Stomach (tissue), 9 donors: ENCODE measurements around the gene FERMT3. TPM values are rescaled to one million over a fixed set of nuclear protein-coding genes. Genes with fewer than 3 reads are reported as not detected.
A peak's percentile ranks its signal among the peaks of the same experiment; 100 is the strongest.

Experiments
- DNase-seq, 2 donors: peaks; one replicate each; pipeline versions ENCODE4 v3.0.0 to v3.0.0-alpha.2; 2013 to 2019
- H3K27ac ChIP-seq, 5 donors: fragments of 200-600 bp in 4 of 5; sonication (generic) in 4 of 5; one replicate each; pipeline ENCODE4 v1.5.1; 2013 to 2019; ENCODE audit warnings: mild to moderate bottlenecking in 1 of 5, moderate library complexity in 1 of 5
- H3K27me3 ChIP-seq, 3 donors: fragments of 200-600 bp; sonication (generic); one replicate each; pipeline ENCODE4 v1.5.1; 2017 to 2019; ENCODE audit warnings: mixed run types in 1 of 3
- H3K36me3 ChIP-seq, 4 donors: fragments of 200-600 bp; sonication (generic); 1 replicate in 3 of 4; 2 replicates in 1 of 4; pipeline ENCODE4 v1.5.1; 2016 to 2019
- H3K4me1 ChIP-seq, 4 donors: fragments of 200-600 bp; sonication (generic); one replicate each; pipeline ENCODE4 v1.5.1; 2016 to 2019
- H3K4me3 ChIP-seq, 4 donors: fragments of 200-600 bp; sonication (generic) in 3 of 4; one replicate each; pipeline ENCODE4 v1.5.1; 2016 to 2019; ENCODE audit warnings: mild to moderate bottlenecking in 1 of 4
- H3K9me3 ChIP-seq, 4 donors: fragments of 200-600 bp; sonication (generic); one replicate each; pipeline ENCODE4 v1.5.1; 2016 to 2019
- EP300 ChIP-seq: sonication (generic); formaldehyde crosslinking; IDR thresholded peaks from one replicate; pipeline ENCODE4 v1.6.1; 2017; ENCODE audit warnings: antibody characterized with exemption
- POLR2A ChIP-seq, 4 donors: fragments of 450-650 bp; IDR thresholded peaks; one replicate each; pipeline ENCODE4 v1.6.1; 2016; ENCODE audit warnings: antibody characterized with exemption in 4 of 4, control low read depth in 2 of 4, mild to moderate bottlenecking in 1 of 4, moderate library complexity in 1 of 4
- POLR2AphosphoS5 ChIP-seq, 3 donors: sonication (generic); formaldehyde crosslinking; IDR thresholded peaks; one replicate each; pipeline ENCODE4 v1.6.1; 2016; ENCODE audit warnings: antibody characterized with exemption in 3 of 3
- WGBS, 5 donors: extraction: QIAGEN DNeasy Blood & Tissue Kit in 3 of 5; methylation state at CpG; one replicate each; pipeline versions ENCODE4 v1.1.5 to v1.1.7; 2013 to 2018; 5-methylcytosine and 5-hydroxymethylcytosine counted together
- intact Hi-C: fragments of 100-400 bp; cut with DNase I; formaldehyde crosslinking; loops from one replicate; pipeline ENCODE4 v1.15.1; 2023; ENCODE audit warnings: low total_unique reads
- polyA plus RNA-seq, 3 donors: library from polyadenylated mRNA; stranded (reverse); fragments of 200-250 nt; gene quantifications; one replicate each; pipeline ENCODE4 v1.2.3, GENCODE V29; 2013
- total RNA-seq, 5 donors: library from RNA; depleted of rRNA; stranded (reverse); fragments of >200 nt; gene quantifications; one replicate each; pipeline versions ENCODE4 v1.1.0 to v1.2.3, GENCODE V29; 2014 to 2016
- TF ChIP-seq, protein P1 (sequence below), 7 experiments: fragments of 450-650 bp in 4 of 7; fragments of 200-600 bp in 3 of 7; sonication (generic) in 3 of 7; IDR thresholded peaks; one replicate each; pipeline ENCODE4 v1.5.1; 2016 to 2019; ENCODE audit warnings: antibody characterized with exemption in 7 of 7, control low read depth in 2 of 7, mild to moderate bottlenecking in 1 of 7
- donor health status: healthy with polysubstance abuse.
- donor health status: Bipolar disorder and iron deficiency.
- donor health status: healthy.

Gene FERMT3
- total and polyA plus RNA-seq, 8 donors, result 11.9 to 31.9 (median 18.7) TPM

DNA sequence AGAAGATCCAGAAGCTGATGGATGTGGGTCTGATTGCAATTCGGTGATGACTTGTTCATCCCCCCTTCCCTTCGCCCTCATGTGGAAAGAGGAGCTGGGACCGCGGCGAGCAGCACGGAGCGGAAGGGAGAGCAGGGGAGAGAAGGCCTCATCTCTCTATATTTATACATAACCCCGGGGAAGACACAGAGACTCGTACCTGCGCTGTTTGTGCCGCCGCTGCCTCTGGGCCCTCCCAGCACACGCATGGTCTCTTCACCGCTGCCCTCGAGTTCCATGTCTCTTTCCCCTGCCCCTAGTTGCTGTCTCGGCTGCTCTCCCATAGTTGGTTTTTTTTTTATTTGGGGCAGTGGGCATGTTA, 2.5 kb upstream of the FERMT3 start:
- TF ChIP-seq, protein P1, sequence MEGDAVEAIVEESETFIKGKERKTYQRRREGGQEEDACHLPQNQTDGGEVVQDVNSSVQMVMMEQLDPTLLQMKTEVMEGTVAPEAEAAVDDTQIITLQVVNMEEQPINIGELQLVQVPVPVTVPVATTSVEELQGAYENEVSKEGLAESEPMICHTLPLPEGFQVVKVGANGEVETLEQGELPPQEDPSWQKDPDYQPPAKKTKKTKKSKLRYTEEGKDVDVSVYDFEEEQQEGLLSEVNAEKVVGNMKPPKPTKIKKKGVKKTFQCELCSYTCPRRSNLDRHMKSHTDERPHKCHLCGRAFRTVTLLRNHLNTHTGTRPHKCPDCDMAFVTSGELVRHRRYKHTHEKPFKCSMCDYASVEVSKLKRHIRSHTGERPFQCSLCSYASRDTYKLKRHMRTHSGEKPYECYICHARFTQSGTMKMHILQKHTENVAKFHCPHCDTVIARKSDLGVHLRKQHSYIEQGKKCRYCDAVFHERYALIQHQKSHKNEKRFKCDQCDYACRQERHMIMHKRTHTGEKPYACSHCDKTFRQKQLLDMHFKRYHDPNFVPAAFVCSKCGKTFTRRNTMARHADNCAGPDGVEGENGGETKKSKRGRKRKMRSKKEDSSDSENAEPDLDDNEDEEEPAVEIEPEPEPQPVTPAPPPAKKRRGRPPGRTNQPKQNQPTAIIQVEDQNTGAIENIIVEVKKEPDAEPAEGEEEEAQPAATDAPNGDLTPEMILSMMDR (IDR thresholded peaks at IDR 0.05), result no peak
- no peak for TF ChIP-seq POLR2A (IDR thresholded peaks at IDR 0.05)
- no peak for TF ChIP-seq EP300
- TF ChIP-seq POLR2AphosphoS5 (IDR thresholded peaks at IDR 0.05), result no peak
- no peaks in the 10 kb centered on the region for H3K27me3 ChIP-seq
- H3K27ac ChIP-seq, result peak overlapping the region in 3 of 5 donors; percentile 28 to 91 (median 32)
- H3K9me3 ChIP-seq, result no peaks in the 10 kb centered on the region
- H3K4me3 ChIP-seq, result no peak overlapping the region
- WGBS, 5 donors, result 76 to 81% (median 79%) methylated on average over 16 of the region's 16 CpGs
- no peak for DNase-seq
- peaks cover 41 to 57% (median 49%) of the 10 kb centered on the region in 4 donors for H3K4me1 ChIP-seq
- peaks cover 48 to 78% (median 62%) of the 10 kb centered on the region in 4 donors for H3K36me3 ChIP-seq
- intact Hi-C loops, result loop anchor here (10.0 kb wide), 1 partner anchor 91 kb away; the partner anchor contains the start of gene KCNK4

DNA sequence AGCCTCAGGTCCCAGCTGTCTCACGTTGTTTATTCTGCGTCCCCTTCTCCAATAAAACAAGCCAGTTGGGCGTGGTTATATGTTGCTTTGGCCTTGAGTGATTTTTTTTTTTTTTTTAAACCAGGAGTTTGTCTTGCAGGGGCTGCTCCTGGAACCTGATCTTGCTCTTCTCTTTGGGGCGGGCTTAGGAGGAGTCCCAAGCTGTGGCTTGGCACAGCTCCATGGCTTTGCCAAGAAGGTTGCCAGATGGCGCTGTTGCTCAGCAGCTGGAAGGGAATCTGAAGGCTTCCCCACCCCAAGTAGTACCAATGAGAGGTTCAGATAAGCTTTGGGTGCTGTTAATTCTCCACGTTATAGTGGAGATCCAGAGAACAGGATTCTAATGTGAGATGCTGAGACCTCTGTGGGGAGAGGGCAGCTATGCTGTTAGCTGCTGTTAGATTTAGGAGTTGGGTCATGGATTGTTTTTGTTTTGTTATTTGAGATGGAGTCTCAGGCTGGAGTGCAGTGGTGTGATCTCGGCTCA, 2.0 kb upstream of the FERMT3 start:
- H3K36me3 ChIP-seq, result peaks cover 46 to 73% (median 57%) of the 10 kb centered on the region in 4 donors
- peak overlapping the region in 3 of 5 donors; percentile 85 to 91 (median 87) for H3K27ac ChIP-seq
- peak; percentile 94 to 95 for DNase-seq
- TF ChIP-seq POLR2A (IDR thresholded peaks at IDR 0.05) (no peak), EP300 (no peak), POLR2AphosphoS5 (IDR thresholded peaks at IDR 0.05) (peak; percentile 52 to 92 (median 68))
- TF ChIP-seq, protein P1 (IDR thresholded peaks at IDR 0.05), result peak in 5 of 7 experiments; percentile 57 to 80 (median 66)
- no peak overlapping the region for H3K4me3 ChIP-seq
- no peaks in the 10 kb centered on the region for H3K27me3 ChIP-seq
- H3K4me1 ChIP-seq, result peaks cover 41 to 58% (median 49%) of the 10 kb centered on the region in 4 donors
- no peaks in the 10 kb centered on the region for H3K9me3 ChIP-seq
- WGBS, 5 donors, result 17 to 31% (median 23%) methylated on average over 7 of the region's 7 CpGs
- intact Hi-C loops, result loop anchor here (10.0 kb wide), 1 partner anchor 90 kb away; the partner anchor contains the start of gene KCNK4

DNA sequence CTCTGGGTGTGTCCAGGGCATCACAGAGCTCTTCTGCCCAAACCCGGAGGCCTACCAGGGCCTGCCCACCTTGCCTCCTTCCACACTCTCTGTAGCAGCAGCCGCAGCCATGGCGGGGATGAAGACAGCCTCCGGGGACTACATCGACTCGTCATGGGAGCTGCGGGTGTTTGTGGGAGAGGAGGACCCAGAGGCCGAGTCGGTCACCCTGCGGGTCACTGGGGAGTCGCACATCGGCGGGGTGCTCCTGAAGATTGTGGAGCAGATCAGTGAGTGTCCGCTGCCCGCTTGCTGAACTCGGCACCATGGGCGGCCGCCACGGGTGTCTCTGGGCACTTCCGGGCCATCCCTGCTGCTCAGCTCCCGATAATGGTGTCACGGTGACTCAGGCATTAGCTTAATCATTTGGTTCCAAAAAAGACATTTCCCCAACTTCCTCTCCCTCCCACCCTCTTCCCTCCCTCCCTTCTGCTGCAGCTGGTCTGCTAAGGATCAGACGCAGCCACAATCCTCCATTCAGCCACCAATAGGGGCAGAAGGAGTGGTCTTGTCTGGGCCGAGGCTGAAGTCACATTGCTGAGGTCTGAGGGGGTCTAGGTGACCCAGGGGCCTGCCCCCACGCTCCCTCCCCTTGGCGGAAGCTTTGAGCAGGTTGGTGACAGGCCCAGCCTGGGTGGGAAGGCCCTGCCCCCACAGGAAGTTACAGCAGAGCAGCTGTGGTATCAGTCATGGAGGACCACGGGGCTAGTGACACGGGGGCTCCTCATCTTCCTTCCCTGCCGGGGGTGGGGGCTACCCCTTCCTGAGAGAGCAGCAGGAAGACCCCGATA, 950 bp downstream of the FERMT3 start:
- intact Hi-C loops, result loop anchor here (10.0 kb wide), 1 partner anchor 87 kb away; the partner anchor contains the start of gene KCNK4
- Histone ChIP-seq H3K27me3 (no peaks in the 10 kb centered on the region), H3K36me3 (peaks cover 19 to 70% (median 52%) of the 10 kb centered on the region in 4 donors), H3K27ac (peak overlapping the region; percentile 57 to 91 (median 86)), H3K4me1 (peaks cover 41 to 58% (median 49%) of the 10 kb centered on the region in 4 donors), H3K9me3 (no peaks in the 10 kb centered on the region), H3K4me3 (peak overlapping the region; percentile 38 to 52 (median 48))
- no peak for TF ChIP-seq EP300
- TF ChIP-seq, protein P1 (IDR thresholded peaks at IDR 0.05), result no peak
- TF ChIP-seq POLR2AphosphoS5 (IDR thresholded peaks at IDR 0.05), result peak in 2 of 3 donors; percentile 34 to 41
- no peak for TF ChIP-seq POLR2A (IDR thresholded peaks at IDR 0.05)
- 51 to 59% (median 52%) methylated on average over 21 to 30 of the region's 30 CpGs for WGBS, 5 donors
- DNase-seq, result peak; percentile 55 to 85

DNA sequence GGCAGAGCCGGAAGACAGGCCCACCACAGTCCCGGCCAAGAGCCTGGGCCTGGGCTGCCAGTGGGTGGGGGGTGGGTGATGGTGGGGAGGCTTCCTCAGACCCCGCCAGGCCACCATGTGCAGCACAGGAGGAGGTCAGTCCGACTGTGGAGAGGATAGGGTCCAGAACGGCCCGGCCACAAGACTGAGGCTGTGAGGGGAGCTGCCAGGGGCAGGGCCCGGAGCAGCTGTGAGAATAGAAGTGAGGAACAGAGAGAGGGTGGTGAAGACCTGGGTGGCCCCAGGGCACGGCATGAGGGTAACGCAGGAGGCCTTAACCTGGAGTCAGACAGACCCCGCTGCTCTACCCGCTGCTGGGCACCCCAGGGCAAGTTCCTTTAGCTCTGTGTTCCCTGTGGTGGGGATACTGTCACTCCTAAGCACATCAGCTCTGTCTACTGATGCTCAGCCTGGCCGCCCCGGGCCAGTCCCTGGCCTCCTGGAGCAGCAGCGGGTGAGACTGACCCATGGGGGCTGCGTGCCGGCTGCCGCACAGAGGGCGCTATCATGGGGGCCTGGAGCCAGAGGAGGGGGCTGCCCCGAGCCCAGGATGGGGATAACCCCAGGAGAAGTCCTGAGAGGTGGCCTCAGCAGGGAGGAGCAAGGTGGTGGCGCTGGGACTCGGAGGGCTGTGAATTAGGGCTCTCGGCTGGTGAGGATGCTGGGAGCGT, 1.7 kb downstream of the FERMT3 start:
- peaks cover 41 to 58% (median 49%) of the 10 kb centered on the region in 4 donors for H3K4me1 ChIP-seq
- peaks cover 11 to 67% (median 47%) of the 10 kb centered on the region in 4 donors for H3K36me3 ChIP-seq
- no peaks in the 10 kb centered on the region for H3K27me3 ChIP-seq
- intact Hi-C loops, result loop anchor here (10.0 kb wide), 1 partner anchor 87 kb away; the partner anchor contains the start of gene KCNK4
- no peaks in the 10 kb centered on the region for H3K9me3 ChIP-seq
- H3K4me3 ChIP-seq, result peak overlapping the region; percentile 38 to 52 (median 48)
- no peak for DNase-seq
- H3K27ac ChIP-seq, result peak overlapping the region; percentile 8 to 91 (median 86)
- TF ChIP-seq POLR2A (IDR thresholded peaks at IDR 0.05), result no peak
- no peak for TF ChIP-seq POLR2AphosphoS5 (IDR thresholded peaks at IDR 0.05)
- TF ChIP-seq, protein P1 (IDR thresholded peaks at IDR 0.05), result no peak
- TF ChIP-seq EP300, result no peak
- WGBS, 5 donors, result 81 to 89% (median 84%) methylated on average over 19 to 23 of the region's 23 CpGs
